GM12801 (cell line): Measurements from ENCODE around the gene CACNA1A.

Experiments used
- TF ChIP-seq, protein P1 (sequence below): IDR thresholded peaks from one replicate; pipeline ENCODE4 v1.5.1; 2011; ENCODE audit warnings: control low read depth; ENCODE audit not compliant: insufficient read length; ENCODE audit errors: extremely low read depth

Gene CACNA1A

DNA sequence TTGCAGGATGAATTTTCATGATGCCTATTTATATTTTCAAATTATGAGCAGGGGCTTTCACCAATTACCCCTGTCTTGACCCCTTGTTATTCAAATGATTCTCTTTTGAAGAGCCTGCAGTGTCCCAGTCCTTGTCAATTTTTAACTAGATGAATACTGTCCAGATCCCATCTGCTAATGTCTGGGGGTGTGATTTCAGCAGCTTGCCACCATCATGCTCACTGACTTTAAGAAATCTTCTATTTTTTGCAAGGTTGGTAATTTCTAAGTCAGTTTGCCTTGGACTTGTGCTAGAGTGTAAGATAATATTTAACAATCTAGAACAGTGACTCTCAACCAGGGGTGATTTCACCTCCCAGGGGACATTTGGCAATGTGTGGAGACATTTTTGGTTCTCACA lies 106.0 kb downstream of the CACNA1A start:
- TF ChIP-seq, protein P1, sequence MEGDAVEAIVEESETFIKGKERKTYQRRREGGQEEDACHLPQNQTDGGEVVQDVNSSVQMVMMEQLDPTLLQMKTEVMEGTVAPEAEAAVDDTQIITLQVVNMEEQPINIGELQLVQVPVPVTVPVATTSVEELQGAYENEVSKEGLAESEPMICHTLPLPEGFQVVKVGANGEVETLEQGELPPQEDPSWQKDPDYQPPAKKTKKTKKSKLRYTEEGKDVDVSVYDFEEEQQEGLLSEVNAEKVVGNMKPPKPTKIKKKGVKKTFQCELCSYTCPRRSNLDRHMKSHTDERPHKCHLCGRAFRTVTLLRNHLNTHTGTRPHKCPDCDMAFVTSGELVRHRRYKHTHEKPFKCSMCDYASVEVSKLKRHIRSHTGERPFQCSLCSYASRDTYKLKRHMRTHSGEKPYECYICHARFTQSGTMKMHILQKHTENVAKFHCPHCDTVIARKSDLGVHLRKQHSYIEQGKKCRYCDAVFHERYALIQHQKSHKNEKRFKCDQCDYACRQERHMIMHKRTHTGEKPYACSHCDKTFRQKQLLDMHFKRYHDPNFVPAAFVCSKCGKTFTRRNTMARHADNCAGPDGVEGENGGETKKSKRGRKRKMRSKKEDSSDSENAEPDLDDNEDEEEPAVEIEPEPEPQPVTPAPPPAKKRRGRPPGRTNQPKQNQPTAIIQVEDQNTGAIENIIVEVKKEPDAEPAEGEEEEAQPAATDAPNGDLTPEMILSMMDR: no peak

- TF ChIP-seq, protein P1: no peak
Observed at GRCh38 chr19:13399746-13400145, 106.5 kb downstream of the CACNA1A start.

DNA sequence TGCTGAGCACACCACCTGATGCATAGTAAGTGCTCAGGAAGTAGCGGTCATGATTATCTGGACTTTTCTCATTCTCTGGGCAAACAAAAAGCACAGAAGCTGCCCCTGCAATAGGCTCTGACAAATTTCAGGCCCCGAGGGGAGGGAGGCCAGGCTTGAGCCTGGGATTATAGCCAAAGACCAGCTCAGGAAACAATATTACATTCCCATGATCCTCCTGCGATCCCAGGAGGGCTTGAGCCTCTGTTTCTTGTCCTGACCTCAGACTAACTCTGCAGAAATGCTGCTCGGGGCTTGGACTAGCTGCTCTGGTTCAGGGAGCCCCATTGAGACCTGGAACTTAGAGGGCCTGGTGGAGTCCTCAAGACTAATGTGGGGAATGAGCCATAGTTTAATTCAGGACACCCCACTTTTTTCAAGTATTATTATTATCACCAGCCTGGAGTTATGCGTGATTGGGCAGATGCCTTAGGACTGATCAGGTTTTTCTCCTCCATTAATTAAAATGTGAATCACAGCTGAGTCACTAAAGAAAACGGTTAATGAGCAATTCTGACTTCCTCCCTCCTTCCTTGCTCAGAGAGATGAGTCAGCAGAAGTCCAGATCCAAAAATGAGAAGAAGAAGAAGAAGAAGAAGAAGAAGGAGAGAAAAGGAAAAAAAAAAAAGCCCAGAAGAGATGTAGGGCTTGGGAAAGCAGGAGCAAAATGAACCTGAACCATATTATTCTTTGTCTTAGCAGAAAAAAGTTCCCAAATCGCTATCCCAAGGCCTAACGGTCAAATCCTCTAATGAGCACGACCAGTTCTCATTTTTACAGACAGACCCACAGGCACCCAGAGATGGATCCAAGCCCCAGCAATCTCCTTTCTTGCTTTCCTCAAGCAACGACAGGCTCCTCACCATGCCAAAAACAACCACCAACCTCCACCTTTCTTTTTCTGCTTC lies 107.2 kb downstream of the CACNA1A start:
- TF ChIP-seq, protein P1: no peak

DNA sequence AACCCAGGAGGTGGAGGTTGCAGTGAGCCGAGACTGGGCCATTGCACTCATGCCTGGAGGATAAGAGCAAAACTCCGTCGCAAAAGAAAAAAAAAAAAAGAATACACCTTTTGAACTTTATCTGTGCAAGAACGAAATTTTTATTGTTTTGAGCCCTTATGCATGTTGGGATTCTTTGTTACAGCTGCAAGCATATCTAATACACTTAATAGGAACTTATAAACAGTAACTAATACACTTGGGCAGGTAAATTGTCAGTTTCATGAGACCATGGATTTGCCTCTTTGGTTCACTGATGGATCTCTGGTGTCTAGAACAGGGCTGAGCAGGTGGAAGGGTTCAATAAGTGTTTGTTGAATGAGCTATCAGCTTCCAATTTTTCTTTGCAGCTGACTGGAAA lies 108.1 kb downstream of the CACNA1A start:
- TF ChIP-seq, protein P1: no peak

GRCh38 chr19:13396250-13397080 lies 109.8 kb downstream of the CACNA1A start:
- TF ChIP-seq, protein P1: no peak

- TF ChIP-seq, protein P1: no peak
Observed at GRCh38 chr19:13382633-13382938, 123.7 kb downstream of the CACNA1A start.

GRCh38 chr19:13381827-13382632 lies 124.2 kb downstream of the CACNA1A start:
- TF ChIP-seq, protein P1: no peak
